Urothelium cell line (cell line): Measurements from ENCODE around the gene CLSTN1.

Experiments used
- DNase-seq: peaks from one replicate; pipeline ENCODE4 v3.0.0; 2011; ENCODE audit warnings: low spot score, mixed read lengths
- FAIRE-seq: peaks from 2 replicates; lab custom pipeline; 2011; peaks lifted over from hg19 to GRCh38; lab: Jason Lieb, UNC

The CLSTN1 gene

GRCh38 chr1:9690440-9691107 lies 133.2 kb downstream of the CLSTN1 start:
- FAIRE-seq (no peak), DNase-seq (no peak)

- FAIRE-seq (no peak), DNase-seq (peak; percentile 42)
Observed at GRCh38 chr1:9689971-9690381, 133.8 kb downstream of the CLSTN1 start.

GRCh38 chr1:9689011-9689706 lies 134.6 kb downstream of the CLSTN1 start:
- DNase-seq (peak; percentile 91), FAIRE-seq (peak; percentile 69)

- DNase-seq: no peak
- no peak for FAIRE-seq
Observed at GRCh38 chr1:9688599-9688998, 135.2 kb downstream of the CLSTN1 start.

GRCh38 chr1:9687874-9688582 lies 135.7 kb downstream of the CLSTN1 start:
- peak; percentile 49 for DNase-seq
- FAIRE-seq: peak; percentile 32

GRCh38 chr1:9687120-9687873 lies 136.5 kb downstream of the CLSTN1 start:
- FAIRE-seq: peak; percentile 58
- DNase-seq: peak; percentile 88

GRCh38 chr1:9684801-9685200 lies 139.0 kb downstream of the CLSTN1 start:
- DNase-seq (no peak), FAIRE-seq (no peak)

- FAIRE-seq (no peak), DNase-seq (no peak)
Observed at GRCh38 chr1:9680828-9681227, 142.9 kb downstream of the CLSTN1 start.

GRCh38 chr1:9680091-9680490 lies 143.7 kb downstream of the CLSTN1 start:
- FAIRE-seq (no peak), DNase-seq (no peak)
